GM18505 (cell line): Measurements from ENCODE around the gene FFAR2.
"Not testable (repeated sequence)": the region's sequence is repeated elsewhere in the genome, so short reads cannot be mapped to it uniquely, and the experiment has no call there.

Source experiments
- ATAC-seq: cut with Tn5 transposase; IDR thresholded peaks from one replicate; pipeline ENCODE4 v1.9.1; 2021; ENCODE audit not compliant: unreplicated experiment
- POLR2A ChIP-seq: IDR thresholded peaks from 4 replicates; pipeline ENCODE4 v1.6.1; 2011; ENCODE audit warnings: borderline replicate concordance; ENCODE audit not compliant: insufficient read depth, insufficient read length; ENCODE audit errors: extremely low read depth

The FFAR2 gene

DNA sequence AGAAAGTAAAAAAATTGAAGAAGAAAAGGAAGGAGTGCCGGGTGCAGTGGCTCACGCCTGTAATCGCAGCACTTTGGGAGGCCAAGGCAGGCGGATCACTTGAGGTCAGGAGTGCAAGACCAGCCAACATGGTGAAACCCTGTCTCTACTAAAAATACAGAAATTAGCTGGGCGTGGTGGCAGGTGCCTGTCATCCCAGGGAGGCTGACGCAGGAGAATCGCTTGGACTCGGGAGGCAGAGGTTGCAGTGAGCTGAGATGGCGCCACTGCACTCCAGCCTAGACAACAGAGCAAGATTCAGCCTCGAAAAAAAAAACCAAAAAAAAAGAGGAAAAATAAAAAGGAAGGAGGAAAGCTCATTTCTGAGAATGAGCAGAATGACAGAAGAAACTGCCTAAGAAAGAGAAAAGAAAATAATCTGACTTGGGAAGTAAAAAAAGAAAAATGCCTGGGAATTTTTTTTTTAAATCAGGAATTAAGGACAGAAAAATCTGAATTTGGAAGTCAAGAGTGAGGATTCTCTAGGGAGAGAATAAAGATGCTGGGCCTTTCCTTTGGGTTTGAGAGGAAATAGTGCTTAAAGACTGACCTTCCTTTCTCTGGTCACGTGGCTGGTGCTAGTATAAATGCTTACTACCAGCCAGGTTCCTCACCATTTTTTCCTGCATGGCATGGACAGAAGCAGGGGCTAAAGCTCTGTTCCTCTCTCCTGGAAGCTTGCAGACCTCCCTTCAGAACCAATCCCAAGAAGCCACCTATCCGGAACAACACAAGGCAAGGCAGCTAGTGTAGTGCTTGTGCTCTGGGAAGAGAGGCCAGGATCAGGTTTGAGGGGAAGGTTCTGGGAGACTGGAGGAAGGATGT is at the start of gene FFAR2:
TSS of gene FFAR2 (plus strand) at position 652 of the 864 bp plus-strand sequence. CDS start 1,458 bp downstream, outside the sequence.
- no peak for TF ChIP-seq POLR2A
- ATAC-seq: no peak

DNA sequence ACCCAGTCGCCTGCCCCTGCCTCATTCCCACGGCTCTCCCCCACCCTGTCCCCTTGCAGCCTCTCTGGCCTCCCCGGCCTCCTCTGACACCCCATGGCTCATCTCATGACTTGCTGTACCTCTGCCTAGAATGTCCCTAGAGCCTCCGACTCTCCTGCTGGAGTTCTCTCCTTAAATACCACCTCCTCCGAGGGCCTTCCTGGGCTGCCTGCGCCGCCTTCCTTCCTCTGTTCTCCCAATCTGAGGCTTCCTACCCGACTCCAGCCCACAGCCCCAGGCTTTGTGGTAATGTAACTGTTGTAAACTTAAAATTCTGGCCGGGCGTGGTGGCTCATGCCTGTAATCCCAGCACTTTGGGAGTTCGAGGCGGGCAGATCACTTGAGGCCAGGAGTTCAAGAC is 49.5 kb upstream of the FFAR2 start:
- no peak for ATAC-seq

GRCh38 chr19:35399231-35399630 is 48.8 kb upstream of the FFAR2 start:
- ATAC-seq: no peak
- no peak for TF ChIP-seq POLR2A

More for the DNA sequence above, 49.5 kb upstream of the FFAR2 start:
- TF ChIP-seq POLR2A: no peak

GRCh38 chr19:35399948-35400772 is 47.9 kb upstream of the FFAR2 start:
- no peak for ATAC-seq
- no peak for TF ChIP-seq POLR2A

- ATAC-seq: no peak
- TF ChIP-seq POLR2A: no peak
Measured at GRCh38 chr19:35400773-35401100, 47.3 kb upstream of the FFAR2 start.

DNA sequence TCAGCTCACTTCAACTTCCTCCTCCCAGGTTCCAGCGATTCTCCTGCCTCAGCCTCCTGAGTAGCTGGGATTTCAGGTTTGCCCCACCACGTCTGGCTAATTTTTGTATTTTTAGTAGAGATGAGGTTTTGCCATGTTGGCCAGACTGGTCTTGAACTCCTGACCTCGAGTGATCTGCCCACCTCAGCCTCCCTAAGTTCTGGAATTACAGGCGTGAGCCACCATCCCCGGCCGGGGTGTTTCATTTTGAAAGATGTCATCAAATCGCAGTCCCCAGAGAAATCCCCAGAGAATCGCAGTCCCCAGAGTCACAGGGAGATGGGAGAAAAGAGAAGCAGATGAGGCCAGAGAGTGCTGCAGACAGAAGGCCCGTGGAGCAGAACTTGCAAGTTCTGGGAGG is 46.6 kb upstream of the FFAR2 start:
- not testable (repeated sequence) for ATAC-seq

- TF ChIP-seq POLR2A: no peak
- no peak for ATAC-seq
Measured at GRCh38 chr19:35403116-35403760, 44.8 kb upstream of the FFAR2 start.

GRCh38 chr19:35404879-35405622 is 43.0 kb upstream of the FFAR2 start:
- TF ChIP-seq POLR2A: no peak

GRCh38 chr19:35407619-35408018 is 40.4 kb upstream of the FFAR2 start:
- no peak for TF ChIP-seq POLR2A
- no peak for ATAC-seq

More at GRCh38 chr19:35404879-35405622, 43.0 kb upstream of the FFAR2 start:
- no peak for ATAC-seq

DNA sequence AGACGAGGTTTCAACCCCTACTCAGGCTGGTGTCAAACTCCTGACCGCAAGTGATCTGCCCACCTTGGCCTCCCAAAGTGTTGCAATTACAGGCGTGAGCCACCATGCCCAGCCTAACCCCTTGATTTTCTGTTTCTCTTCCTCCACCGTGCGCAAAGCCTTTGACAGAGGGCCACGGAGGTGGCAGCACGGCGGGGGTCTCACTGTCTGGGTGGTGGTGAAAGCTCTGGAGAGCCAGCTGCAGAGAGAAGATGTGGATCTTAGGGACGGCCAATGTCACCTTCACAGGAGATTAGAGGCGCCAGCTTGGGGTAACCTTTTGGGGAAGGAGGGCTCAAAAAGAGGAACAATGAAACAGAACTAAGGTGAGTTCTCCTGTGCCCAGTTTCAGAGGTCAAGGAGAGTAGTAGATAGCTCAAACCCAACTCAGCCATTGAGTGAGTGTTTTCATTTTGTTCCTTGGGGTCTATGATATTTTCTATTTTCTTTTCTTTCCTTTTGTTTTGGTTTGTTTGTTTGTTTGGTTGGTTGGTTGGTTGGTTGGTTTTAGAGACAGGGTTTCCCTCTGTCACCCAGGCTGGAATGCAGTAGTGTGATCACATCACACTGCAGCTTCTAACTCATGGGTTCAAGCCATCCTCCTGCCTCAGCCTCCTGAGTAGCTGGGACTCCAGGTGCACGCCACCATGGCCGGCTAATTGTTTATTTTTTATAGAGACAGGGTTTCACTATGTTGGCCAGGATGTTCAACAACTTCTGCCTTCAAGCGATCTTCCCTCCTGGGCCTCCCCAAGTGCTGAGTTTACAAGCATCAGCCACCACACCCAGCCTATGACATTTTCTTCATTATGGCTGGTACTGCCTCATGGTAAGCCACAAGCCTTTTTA is 39.5 kb upstream of the FFAR2 start:
- peak; percentile 55 for ATAC-seq
- TF ChIP-seq POLR2A: no peak

- no peak for ATAC-seq
- no peak for TF ChIP-seq POLR2A
Measured at GRCh38 chr19:35409191-35409590, 38.9 kb upstream of the FFAR2 start.

GRCh38 chr19:35410487-35410886 is 37.6 kb upstream of the FFAR2 start:
- no peak for ATAC-seq
- no peak for TF ChIP-seq POLR2A
